Activated T-helper 9 cell treated with anti-CD3 and anti-CD28 coated beads, Interleukin-2, amount 50 U/mL, for 16 hours (primary cell): ENCODE results near the gene CNKSR2.

Experiments
- DNase-seq: peaks from one replicate; pipeline ENCODE4 v3.0.0-alpha.2; 2020; ENCODE audit warnings: low read depth

CNKSR2 gene

DNA sequence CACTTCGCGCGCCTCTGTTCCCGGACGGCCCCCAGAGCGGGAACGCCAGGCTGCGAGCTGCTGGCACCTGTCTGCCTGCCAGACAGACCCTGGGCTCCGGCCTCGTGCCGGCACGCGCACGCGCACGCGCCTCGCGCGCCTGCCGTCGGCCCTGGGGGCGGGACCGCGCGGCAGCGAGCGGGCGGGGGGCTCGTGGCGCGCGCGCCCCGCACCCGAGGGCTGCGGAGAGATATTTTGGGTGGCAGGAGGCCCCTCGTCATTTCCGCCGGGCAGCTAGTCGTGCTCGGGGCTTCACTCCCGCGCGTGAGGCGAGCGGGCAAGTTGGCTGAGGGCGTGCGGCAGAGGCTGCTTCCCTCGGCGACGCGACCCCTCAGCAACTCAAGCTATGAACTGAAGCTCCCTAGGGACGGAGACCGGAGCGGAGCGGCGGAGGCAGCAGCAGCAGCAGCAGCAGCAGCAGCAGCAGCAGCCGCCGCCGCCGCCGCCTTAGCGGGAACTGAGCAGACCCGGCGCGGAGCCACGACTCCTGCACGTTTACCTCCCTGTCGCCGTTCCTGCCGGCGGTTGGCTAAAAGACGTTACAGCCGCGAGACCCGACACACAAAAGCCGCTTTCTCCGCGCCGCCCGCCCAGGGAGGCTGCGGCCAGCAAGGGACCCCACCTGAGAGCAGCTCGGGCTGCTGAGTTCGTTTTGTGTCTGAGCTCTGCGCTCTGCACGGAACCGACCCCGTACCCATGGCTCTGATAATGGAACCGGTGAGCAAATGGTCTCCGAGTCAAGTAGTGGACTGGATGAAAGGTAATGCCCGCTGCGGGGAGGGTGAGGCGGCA lies at the start of gene CNKSR2:
Gene CNKSR2 (plus strand): TSS at position 256 of the 831 bp plus-strand sequence. CDS start 480 bp downstream, at position 736.
- DNase-seq: peak; percentile 41

DNA sequence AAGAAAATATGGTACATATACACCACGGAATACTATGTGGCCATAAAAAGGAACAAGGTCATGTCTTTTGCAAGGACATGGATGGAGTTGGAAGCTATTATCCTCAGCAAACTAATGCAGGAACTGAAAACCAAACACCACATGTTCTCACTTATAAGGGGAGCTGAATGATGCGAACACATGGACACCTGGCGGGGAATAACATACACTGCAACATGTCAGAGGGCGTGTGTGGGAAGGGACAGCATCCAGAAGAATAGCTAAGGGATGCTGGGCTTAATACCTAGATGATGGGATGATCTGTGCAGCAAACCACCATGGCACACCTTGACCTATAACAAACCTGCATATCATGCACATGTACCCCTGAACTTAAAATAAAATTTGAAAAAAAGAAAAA lies 19.5 kb upstream of the CNKSR2 start:
- DNase-seq: no peak

DNA sequence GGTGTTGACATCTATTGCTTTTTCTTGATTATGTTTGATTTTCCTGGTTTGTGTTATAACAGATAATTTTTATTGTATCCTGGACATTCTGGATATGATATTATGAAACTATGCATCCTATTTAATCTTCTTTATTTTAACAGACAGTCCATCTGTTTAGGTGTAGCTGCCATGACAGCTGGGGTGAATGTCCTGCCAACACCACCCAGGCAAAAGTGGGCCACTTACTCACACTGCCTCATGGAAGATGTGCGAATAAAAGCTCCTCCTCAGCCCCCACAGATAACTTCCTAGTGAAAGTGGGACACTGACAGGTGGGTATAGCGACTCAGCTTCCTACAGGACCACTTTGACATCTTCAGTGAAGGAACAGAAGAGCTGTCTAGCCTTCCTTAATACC lies 18.4 kb upstream of the CNKSR2 start:
- no peak for DNase-seq

DNA sequence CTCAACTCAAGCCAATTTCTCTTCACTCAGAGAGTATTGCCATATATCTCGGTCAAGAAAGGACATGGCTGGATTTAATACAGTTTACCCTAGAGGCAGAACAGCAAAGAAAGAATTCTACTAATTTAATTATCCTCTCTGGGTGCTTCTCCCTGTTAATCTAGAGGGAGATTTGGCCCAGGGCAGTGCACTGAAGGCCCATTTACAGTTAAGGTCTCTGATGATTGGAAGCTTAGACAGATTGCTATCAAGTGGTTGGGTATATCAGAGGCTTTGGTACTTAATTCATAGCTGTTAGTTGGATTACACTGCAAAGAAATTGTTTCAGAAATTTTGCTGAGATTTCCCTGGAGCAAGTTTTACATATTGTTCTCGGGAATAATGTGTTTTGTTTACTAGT lies 4.6 kb upstream of the CNKSR2 start:
- DNase-seq: no peak

DNA sequence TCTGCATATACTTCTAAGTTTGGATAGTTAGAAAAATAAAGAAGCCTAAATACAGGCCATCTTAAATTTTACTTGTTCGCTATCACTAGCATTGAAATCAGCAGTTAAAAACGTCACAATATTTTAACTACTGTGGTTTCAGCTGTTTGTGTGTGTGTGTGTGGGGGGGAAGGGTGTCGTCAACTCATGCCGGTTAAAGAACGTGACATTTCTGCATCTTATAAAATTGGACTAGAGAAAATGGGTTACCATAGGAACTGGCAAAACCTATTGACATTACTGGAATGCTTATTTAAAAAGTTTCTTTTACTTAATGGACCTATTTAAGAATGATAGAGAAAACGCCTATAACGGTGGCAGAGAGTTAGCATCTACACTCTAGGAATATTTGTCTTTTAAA lies 1.2 kb upstream of the CNKSR2 start:
- DNase-seq: no peak

DNA sequence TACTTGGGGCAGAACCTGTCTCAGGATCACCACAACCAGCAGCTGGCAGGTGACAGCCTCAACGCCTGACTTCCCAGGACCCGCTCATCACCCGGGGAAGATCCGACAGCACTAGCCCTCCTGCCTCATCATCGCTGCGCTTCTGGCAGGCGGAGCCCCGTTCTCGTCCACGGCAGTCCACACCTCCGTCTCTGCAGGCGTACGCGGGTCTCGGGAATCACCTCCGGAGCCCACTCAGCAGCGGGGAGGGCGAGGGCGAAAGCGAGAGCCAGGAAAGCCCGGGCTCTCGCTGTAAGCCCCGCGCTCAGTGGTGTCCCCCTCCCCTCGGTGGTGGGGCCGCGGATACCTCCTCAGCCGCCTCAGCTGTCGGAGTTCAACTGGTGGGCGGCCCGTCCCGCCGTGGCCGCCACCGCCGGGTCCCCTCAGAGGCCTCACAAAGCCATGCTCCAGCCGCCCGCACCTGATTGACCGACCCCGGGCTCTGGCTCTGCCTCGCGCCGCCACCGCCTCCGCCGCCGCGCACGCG lies 518 bp upstream of the CNKSR2 start:
- no peak for DNase-seq

DNA sequence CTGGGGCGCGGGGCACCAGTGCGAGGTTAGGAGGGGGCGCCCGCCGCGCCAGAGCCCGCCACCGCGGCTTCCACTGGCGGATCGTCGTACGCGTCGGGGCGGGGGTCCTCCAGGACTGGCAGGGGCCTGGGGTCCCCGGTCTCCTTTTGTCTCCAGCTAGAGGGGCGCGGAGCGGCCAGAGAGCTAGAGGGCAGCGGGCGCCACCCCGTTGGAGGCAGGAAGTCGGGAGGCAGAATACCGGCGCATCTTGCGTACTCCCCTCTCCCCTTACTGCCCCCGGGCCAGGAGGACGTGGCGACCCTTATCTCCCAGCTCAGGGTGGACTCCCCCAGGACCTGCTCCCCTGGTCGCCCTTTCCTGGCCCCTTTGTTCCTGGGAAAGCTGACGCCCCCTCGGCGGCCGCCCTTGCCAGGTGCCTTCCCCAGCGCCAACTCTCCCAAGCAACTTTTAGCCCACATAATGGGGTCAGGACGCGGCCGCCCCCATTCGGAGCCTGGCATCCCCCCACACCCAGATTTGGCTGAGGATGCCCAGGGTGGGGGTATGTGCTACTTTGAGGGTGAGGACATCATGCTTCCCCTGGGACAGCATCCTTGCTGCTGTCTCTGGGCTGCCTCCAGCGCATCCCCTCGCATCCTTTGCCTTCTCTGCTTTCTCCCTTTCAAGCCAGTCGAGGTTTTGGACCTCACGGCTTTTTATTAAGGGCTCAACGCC lies 933 bp downstream of the CNKSR2 start:
- DNase-seq: no peak

DNA sequence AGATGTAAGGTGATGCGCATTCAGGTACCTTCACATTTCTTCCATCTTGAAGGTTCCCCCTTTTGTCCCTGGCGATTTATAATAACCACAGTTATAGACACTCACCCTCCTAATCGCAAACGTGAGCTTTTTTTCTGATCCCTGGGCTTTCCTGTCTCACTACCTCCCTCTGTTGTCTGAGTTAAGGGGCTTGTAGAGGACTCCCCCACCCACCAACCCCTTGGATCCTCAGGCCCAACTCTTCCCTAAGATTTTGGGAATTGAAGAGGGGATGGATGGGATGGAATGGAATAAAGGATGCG lies 1.4 kb downstream of the CNKSR2 start:
- no peak for DNase-seq

DNA sequence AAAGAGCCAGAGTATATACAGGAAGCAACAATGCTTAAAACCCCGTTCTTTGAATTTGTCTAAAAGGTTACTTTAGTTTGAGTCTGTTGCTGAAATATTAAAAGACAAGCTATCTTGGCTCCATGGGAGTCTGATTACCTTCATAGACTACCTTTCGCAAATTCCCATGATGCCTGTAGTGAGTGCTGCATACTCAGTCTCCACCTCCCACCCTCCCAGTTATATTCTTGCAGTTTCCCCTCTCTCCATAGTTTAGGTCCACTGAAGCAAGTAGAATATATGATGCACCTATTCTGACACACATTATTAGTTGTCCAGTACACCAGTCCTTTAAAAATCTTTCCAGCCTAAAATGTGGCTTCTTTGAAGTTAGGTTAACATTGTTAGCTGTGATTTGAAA lies 2.4 kb downstream of the CNKSR2 start:
- no peak for DNase-seq

DNA sequence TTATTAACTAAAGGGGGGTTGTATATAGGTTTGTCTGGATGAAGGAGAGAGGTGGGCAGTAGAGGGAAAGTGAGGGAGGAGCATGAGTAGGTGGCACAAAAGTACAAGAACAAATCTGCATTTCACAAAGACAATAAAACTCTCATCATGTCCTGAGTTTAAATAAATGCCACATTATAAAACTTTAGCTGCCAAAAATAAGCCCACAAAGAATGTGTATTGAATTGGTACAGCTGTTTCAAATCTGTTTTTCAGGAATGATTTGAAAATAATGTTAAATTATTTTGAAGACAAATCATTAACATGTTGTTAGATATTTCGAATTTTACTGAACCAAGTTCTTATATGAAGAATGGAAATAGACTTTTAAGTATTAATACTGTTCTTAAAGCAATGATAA lies 5.8 kb downstream of the CNKSR2 start:
- DNase-seq: no peak

DNA sequence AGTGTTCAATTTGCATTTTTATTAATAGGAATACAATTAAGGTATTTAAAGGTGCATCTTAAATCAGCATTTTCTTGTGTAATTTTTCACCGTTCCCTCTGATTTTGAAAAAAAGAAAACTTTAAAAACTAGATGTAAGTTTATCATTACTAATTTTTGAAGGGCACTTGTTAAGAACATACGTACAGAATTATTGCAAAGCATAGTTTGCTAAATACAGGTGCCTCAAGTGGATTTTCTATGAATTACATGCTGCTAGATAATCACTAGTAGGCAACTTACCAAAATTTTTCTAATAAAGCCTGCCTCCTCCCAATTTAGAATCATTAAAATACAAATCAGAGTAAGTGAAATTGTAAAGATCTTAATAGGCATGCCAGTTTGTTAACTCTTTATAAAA lies 8.5 kb downstream of the CNKSR2 start:
- no peak for DNase-seq

DNA sequence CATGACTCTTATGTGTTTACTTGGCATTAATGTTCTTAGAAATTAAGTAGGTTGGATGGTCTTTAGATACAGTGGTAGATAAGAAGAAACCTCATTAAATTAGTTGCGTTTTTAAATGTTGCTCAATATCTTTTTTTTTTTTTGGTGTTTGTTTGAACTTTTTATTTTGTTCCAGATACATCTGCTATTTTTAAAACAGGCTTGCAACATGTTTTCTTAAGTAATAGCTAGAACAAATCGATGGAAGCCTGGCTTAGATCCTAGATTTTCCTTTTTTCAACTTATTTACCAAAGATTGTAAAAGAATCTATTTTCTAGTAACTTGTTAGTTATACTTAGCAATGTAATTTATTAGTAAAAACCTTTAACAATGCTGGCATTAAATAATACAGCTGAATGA lies 9.3 kb downstream of the CNKSR2 start:
- no peak for DNase-seq

DNA sequence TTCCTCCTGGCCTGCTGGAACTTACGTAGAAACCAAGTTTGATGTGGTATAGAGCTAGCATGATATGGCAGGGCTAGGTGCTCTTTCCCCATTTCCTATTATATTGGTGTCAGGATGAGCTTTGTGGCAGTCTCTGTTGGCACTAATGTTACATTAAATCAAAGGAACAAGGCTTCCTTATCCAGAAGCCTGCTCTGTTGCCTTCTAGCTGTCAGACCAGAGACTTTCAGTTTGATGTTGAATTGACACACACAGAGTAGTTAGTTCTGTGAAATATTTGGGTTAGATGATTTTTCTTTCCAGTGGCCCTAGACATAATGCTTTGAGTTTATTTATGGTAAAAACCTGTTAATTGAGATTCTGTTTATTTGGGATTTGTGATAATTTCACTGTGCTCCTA lies 10.0 kb downstream of the CNKSR2 start:
- no peak for DNase-seq

DNA sequence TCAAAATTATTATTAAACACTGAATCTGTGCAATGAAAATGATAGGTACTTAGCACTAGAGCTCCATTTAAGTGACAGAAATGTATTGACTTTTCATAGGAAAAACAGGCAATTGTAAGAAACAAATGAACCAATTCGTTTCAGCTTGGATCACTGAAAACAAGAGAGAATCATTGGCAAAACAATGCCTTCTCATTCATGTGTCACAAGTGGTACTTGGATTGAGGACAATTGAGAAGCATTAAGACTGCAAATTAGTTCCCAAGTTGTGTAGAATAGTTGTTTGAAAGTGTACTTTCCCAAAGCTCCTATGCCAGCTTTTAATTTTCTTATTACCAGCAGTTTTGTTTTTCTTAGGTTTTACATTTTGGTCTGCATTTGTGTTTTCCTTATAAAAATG lies 20.6 kb downstream of the CNKSR2 start:
- no peak for DNase-seq

DNA sequence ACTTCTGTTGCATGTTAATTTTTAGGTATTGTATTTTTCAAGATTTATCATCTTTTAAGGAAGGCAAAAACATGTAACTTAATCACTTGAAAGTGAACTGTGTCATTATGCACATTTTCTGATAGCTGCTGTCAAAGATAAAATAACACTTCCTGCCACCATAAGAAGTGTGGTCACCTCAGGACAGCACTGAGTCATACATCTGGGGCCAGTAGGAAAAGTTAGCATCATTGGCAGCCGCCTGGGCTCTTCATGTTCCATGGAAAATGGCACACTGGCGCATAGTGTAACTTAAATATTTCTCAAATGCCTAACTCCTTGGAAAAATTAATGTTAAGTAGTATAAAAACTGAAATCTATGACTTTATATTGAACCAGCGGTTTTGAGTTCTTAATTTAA lies 24.2 kb downstream of the CNKSR2 start:
- DNase-seq: no peak

DNA sequence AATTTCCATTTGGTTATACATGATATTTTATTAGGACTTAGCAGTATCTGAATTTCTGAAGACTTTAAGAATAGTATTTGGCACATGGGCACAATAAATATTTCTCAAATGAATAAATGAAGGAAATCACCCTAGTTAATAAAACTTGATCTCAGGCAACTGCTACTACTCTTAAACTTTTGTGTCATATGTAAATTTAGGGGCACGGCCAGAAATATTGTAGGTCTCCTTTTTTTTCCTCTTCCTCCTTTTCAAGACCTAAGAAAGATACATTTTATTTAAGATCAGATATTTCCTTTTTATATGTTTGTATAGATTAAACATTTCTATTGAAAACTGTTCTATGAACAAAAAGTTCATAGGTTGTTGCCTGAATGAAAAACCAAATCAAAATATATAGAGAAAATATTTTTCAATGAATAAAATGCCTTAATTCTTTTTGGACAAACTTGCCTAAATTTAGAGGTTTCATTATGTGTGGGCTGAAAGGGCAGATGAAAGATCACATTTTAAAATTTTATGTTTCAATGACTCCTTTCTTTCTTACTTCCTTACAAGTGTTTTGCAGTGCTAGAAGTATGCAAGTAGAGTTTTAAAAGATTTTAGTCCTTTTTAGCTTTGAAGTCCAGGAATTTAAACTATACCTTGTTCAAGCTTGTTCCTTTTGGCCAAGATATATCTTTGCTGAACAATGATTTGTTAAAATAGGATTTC lies 26.3 kb downstream of the CNKSR2 start:
- no peak for DNase-seq

DNA sequence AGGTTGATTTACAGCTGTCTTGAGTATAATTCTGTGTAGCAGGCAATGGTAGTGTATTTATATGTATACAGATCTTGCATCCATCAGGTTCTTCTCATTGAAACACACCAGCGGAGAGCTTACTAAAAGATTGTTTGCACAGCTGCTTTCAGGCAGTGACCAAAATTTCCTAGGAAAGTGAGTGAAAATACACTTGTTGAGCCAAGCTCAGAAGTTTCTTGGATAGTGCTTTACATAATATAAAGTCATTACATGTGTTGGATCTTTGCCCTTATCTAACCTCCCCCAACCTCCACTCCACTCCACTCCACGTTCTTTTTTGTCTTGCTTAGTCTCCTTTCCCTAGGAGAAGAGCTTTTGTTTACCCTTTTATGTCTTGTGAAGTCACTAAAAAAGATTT lies 34.1 kb downstream of the CNKSR2 start:
- DNase-seq: no peak

DNA sequence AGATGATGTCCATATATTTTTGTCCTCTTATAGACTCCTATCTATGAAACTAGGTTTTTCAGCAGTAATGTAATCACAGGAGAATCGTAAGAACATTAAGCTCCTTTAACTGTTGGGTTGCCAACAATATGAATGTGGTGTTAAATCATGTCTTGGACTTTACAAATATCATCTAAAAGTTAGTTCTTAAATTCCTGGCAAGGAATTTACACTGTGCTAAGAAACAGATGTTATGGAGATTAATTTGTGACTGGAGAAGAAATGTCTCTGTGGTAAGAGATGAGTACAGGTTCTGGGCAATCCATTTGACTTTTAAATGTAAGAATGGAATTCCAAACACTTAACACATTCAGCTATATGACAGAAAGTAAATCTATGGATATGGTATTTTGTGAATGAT lies 34.6 kb downstream of the CNKSR2 start:
- no peak for DNase-seq

DNA sequence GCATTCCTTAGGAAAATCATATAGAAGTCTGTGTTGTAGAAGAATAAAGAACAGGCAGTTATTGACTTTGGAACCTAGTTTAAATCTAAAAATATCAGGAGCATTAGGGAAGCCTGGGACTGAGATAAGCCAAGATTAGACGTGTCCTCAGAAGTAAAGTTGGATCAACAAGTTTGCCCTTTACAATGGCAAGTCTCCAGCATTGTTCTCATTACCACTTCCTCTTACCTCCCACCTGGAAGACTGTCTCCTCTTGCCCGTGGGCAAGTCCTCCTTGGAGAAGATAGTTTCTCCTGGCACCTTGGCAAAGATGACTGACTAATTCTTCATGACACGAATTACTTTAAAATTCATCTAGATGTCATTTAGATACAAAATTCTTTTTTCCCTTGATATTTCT lies 37.8 kb downstream of the CNKSR2 start:
- DNase-seq: no peak

DNA sequence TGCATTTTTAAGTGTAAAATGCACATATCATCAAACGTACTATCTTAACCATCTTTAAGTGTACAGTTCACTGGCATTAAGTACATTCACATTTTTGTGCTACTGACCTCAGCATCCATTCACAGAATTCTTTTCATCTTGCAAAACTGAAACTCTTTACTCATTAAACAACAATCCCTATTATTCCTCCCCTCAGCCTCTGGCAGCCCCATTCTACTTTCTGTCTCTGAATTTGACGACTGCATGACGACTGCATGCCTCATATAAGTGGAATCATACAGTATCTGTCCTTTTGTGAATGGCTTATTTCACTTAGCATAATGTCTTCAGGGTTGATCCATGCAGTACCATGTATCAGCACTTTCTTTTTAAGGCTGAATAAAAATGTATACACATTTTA lies 38.7 kb downstream of the CNKSR2 start:
- no peak for DNase-seq

DNA sequence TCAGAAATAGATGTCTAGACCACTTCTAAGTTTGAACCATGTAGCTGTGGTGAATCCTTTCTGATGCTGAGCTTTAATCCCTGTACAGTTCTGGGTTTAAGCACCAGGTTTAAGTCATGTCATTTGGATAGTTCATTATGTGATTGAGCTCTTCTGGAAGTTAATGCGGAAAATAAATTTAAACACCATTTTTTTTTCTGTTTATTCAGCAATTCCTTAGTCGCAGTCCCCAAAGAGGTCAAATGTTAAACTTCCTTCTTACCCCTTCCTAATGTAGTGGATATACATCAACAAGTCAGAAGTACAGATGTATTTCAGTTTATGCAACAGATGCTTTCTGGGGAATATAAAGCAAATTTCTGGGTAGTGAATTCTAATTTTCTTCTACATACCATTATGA lies 52.9 kb downstream of the CNKSR2 start:
- no peak for DNase-seq

DNA sequence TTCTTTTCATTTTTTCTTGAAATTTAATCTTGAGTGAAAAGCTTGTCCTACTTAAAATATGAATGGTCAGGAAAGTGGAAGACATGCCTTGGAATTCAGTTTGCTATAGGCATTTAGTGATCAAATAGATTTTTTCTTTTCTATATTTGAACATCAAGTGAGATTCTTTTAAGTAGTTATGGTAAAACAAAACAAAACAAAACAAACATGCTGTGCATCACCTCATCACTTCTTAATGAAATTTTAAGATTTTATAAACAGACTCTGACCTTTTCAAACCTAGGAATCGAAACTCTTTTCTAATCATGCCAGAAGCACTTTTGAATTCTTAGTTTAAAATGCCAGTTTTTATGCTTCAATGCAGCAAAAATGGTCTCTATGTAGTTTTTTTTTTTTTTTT lies 62.8 kb downstream of the CNKSR2 start:
- DNase-seq: no peak

DNA sequence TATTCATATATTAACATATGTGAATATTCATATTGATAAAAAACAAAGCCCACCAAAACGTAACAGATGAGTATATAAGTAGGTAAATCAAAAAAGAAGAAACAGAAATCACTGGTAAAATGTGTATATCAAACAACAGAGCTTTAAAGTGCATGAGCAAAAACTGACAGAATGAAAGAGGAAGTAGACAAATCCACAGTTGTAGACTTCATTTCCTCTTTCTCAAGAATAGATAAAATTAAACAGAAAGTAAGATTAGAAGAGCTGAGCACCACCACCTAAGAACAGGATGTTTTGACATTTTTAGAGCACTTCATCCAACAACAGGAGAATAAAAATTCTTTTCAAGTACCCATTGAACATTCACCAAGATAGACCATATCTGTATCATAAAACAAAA lies 64.6 kb downstream of the CNKSR2 start:
- DNase-seq: no peak
